Esophagus squamous epithelium (tissue), 4 donors: ENCODE measurements around the gene SLC28A1.

Experiments used
- CTCF ChIP-seq, 6 experiments: fragments of 450-650 bp in 4 of 6; fragments of 200-600 bp in 2 of 6; sonication (generic) in 2 of 6; IDR thresholded peaks; one replicate each; pipeline ENCODE4 v1.5.1; 2016 to 2019; ENCODE audit warnings: antibody characterized with exemption in 6 of 6, mild to moderate bottlenecking in 4 of 6, moderate library complexity in 4 of 6
- POLR2A ChIP-seq, 4 donors: fragments of 450-650 bp; IDR thresholded peaks; one replicate each; pipeline ENCODE4 v1.6.1; 2017; ENCODE audit warnings: antibody characterized with exemption in 4 of 4, mild to moderate bottlenecking in 4 of 4, moderate library complexity in 3 of 4

GRCh38 chr15:84981054-84981710, 96.7 kb downstream of the SLC28A1 start:
- TF ChIP-seq CTCF (IDR thresholded peaks at IDR 0.05) (peak in 4 of 6 experiments; percentile 27 to 57 (median 50)), POLR2A (IDR thresholded peaks at IDR 0.05) (peak in 3 of 4 donors; percentile 15 to 78 (median 23))
